ENCODE data around the gene HCN2.
A peak's percentile ranks its signal among the peaks of the same experiment; 100 is the strongest.

Gene HCN2

GRCh38 chr19:560121-560520, 29.6 kb upstream of the HCN2 start:
- Mint-ChIP-seq H3K27me3 (peaks cover 21% of the 10 kb centered on the region), H3K4me1 (no peaks in the 10 kb centered on the region), H3K27ac (no peak overlapping the region), H3K4me3 (no peak overlapping the region), H3K9me3 (no peaks in the 10 kb centered on the region), H3K36me3 (no peaks in the 10 kb centered on the region)
- ATAC-seq: no peak

GRCh38 chr19:566403-566802, 23.3 kb upstream of the HCN2 start:
- no peak overlapping the region for H3K4me3 Mint-ChIP-seq

GRCh38 chr19:566844-567243, 22.8 kb upstream of the HCN2 start:
- Mint-ChIP-seq H3K9me3 (no peaks in the 10 kb centered on the region), H3K4me1 (peaks cover 9% of the 10 kb centered on the region), H3K27me3 (no peaks in the 10 kb centered on the region), H3K4me3 (no peak overlapping the region), H3K27ac (no peak overlapping the region), H3K36me3 (no peaks in the 10 kb centered on the region)
- no peak for ATAC-seq

More at GRCh38 chr19:566403-566802, 23.3 kb upstream of the HCN2 start:
- ATAC-seq: no peak
- Mint-ChIP-seq H3K9me3 (no peaks in the 10 kb centered on the region), H3K27ac (no peak overlapping the region), H3K4me1 (peaks cover 7% of the 10 kb centered on the region), H3K36me3 (no peaks in the 10 kb centered on the region), H3K27me3 (no peaks in the 10 kb centered on the region)

- Mint-ChIP-seq H3K9me3 (no peaks in the 10 kb centered on the region), H3K36me3 (no peaks in the 10 kb centered on the region), H3K27me3 (no peaks in the 10 kb centered on the region), H3K4me3 (no peak overlapping the region), H3K4me1 (peaks cover 9% of the 10 kb centered on the region), H3K27ac (no peak overlapping the region)
- no peak for ATAC-seq
Measured at GRCh38 chr19:567296-567900, 22.3 kb upstream of the HCN2 start.

- peaks cover 31% of the 10 kb centered on the region for H3K4me1 Mint-ChIP-seq
- H3K27me3 Mint-ChIP-seq: no peaks in the 10 kb centered on the region
- H3K36me3 Mint-ChIP-seq: peaks cover 6% of the 10 kb centered on the region
- no peak for ATAC-seq
- no peak overlapping the region for H3K27ac Mint-ChIP-seq
- H3K9me3 Mint-ChIP-seq: no peaks in the 10 kb centered on the region
- H3K4me3 Mint-ChIP-seq: peak overlapping the region; percentile 31
Measured at GRCh38 chr19:570251-570686, 19.4 kb upstream of the HCN2 start.

- peaks cover 6% of the 10 kb centered on the region for H3K36me3 Mint-ChIP-seq
- peak; percentile 1 for ATAC-seq
- H3K4me1 Mint-ChIP-seq: peaks cover 37% of the 10 kb centered on the region
- peak overlapping the region; percentile 91 for H3K4me3 Mint-ChIP-seq
- no peaks in the 10 kb centered on the region for H3K27me3 Mint-ChIP-seq
- H3K9me3 Mint-ChIP-seq: no peaks in the 10 kb centered on the region
- peak overlapping the region; percentile 85 for H3K27ac Mint-ChIP-seq
Measured at GRCh38 chr19:570937-571565, 18.6 kb upstream of the HCN2 start.

- H3K9me3 Mint-ChIP-seq: no peaks in the 10 kb centered on the region
- no peaks in the 10 kb centered on the region for H3K27me3 Mint-ChIP-seq
- ATAC-seq: no peak
- peak overlapping the region; percentile 85 for H3K27ac Mint-ChIP-seq
- H3K4me3 Mint-ChIP-seq: peak overlapping the region; percentile 91
- H3K36me3 Mint-ChIP-seq: peaks cover 9% of the 10 kb centered on the region
- H3K4me1 Mint-ChIP-seq: peaks cover 42% of the 10 kb centered on the region
Measured at GRCh38 chr19:571566-571974, 18.1 kb upstream of the HCN2 start.

GRCh38 chr19:572140-572742, 17.4 kb upstream of the HCN2 start, which contains the start of gene BSG:
BSG (plus strand) TSS chr19:572596; CDS start chr19:572635, 39 bp downstream.
- Mint-ChIP-seq H3K4me1 (peaks cover 47% of the 10 kb centered on the region), H3K27me3 (no peaks in the 10 kb centered on the region), H3K9me3 (no peaks in the 10 kb centered on the region), H3K4me3 (peak within 1 kb of the TSS; percentile 93), H3K27ac (peak within 1 kb of the TSS; percentile 85), H3K36me3 (peaks cover 13% of the 10 kb centered on the region)
- ATAC-seq: peak; percentile 90

GRCh38 chr19:572743-573518, 16.8 kb upstream of the HCN2 start:
- Mint-ChIP-seq H3K27ac (peak overlapping the region; percentile 85), H3K4me1 (peaks cover 47% of the 10 kb centered on the region), H3K9me3 (no peaks in the 10 kb centered on the region), H3K4me3 (peak overlapping the region; percentile 93), H3K27me3 (no peaks in the 10 kb centered on the region), H3K36me3 (peaks cover 13% of the 10 kb centered on the region)
- ATAC-seq: peak; percentile 58

- no peaks in the 10 kb centered on the region for H3K27me3 Mint-ChIP-seq
- no peak for ATAC-seq
- H3K36me3 Mint-ChIP-seq: peaks cover 18% of the 10 kb centered on the region
- peaks cover 53% of the 10 kb centered on the region for H3K4me1 Mint-ChIP-seq
- H3K9me3 Mint-ChIP-seq: no peaks in the 10 kb centered on the region
- H3K4me3 Mint-ChIP-seq: peak overlapping the region; percentile 93
- peak overlapping the region; percentile 85 for H3K27ac Mint-ChIP-seq
Measured at GRCh38 chr19:573519-573825, 16.2 kb upstream of the HCN2 start.

- Mint-ChIP-seq H3K27me3 (no peaks in the 10 kb centered on the region), H3K9me3 (no peaks in the 10 kb centered on the region), H3K27ac (peak overlapping the region; percentile 85), H3K36me3 (peaks cover 19% of the 10 kb centered on the region), H3K4me1 (peaks cover 53% of the 10 kb centered on the region), H3K4me3 (peak overlapping the region; percentile 85)
- peak; percentile 37 for ATAC-seq
Measured at GRCh38 chr19:574658-575526, 14.8 kb upstream of the HCN2 start.

GRCh38 chr19:575527-576506, 13.9 kb upstream of the HCN2 start:
- Mint-ChIP-seq H3K4me1 (peaks cover 52% of the 10 kb centered on the region), H3K27me3 (no peaks in the 10 kb centered on the region), H3K4me3 (peak overlapping the region; percentile 47), H3K36me3 (peaks cover 25% of the 10 kb centered on the region), H3K9me3 (no peaks in the 10 kb centered on the region), H3K27ac (peak overlapping the region; percentile 85)
- ATAC-seq: no peak

- H3K27ac Mint-ChIP-seq: no peak overlapping the region
- H3K4me1 Mint-ChIP-seq: peaks cover 44% of the 10 kb centered on the region
- H3K9me3 Mint-ChIP-seq: no peaks in the 10 kb centered on the region
- no peaks in the 10 kb centered on the region for H3K27me3 Mint-ChIP-seq
- ATAC-seq: no peak
- H3K4me3 Mint-ChIP-seq: no peak overlapping the region
- H3K36me3 Mint-ChIP-seq: peaks cover 25% of the 10 kb centered on the region
Measured at GRCh38 chr19:576768-577438, 12.8 kb upstream of the HCN2 start.

Measured in stimulated activated memory B cell treated with anti-CD40 and anti-IgM and Interleukin-4, amounts not matched to agents 10 μg/mL and 1 μg/mL and 100 μg/mL, for 72 hours (primary cell).